H9 (cell line): ENCODE data around the gene PLPP2. TPM values are rescaled to one million over a fixed set of nuclear protein-coding genes. Genes with fewer than 3 reads are reported as not detected.

Experiments used
- DNase-seq: peaks from one replicate; pipeline ENCODE4 v3.0.0-alpha.2; 2017
- H2AFZ ChIP-seq: one replicate; pipeline ENCODE4 v1.6.1; 2013; ENCODE audit warnings: mild to moderate bottlenecking, low read length, control low read depth, moderate library complexity
- H2AK5ac ChIP-seq: 2 replicates; pipeline ENCODE4 v1.6.1; 2013; ENCODE audit warnings: low read length, control low read depth, mixed read lengths; ENCODE audit not compliant: insufficient read length
- H2BK120ac ChIP-seq: one replicate; pipeline ENCODE4 v1.6.1; 2013; ENCODE audit warnings: low read depth, mild to moderate bottlenecking, low read length, control low read depth, inconsistent platforms; ENCODE audit not compliant: poor library complexity, severe bottlenecking
- H2BK12ac ChIP-seq: 2 replicates; pipeline ENCODE4 v1.6.1; 2013; ENCODE audit warnings: low read length, control low read depth, mixed read lengths, low read depth; ENCODE audit not compliant: insufficient read length
- H2BK15ac ChIP-seq: 2 replicates; pipeline ENCODE4 v1.6.1; 2013; ENCODE audit warnings: low read depth, low read length, control low read depth
- H2BK20ac ChIP-seq: one replicate; pipeline ENCODE4 v1.6.1; 2013; ENCODE audit warnings: low read depth, mild to moderate bottlenecking, low read length, control low read depth, inconsistent platforms; ENCODE audit not compliant: poor library complexity, severe bottlenecking
- H2BK5ac ChIP-seq: 2 replicates; pipeline ENCODE4 v1.6.1; 2013; ENCODE audit warnings: low read length, control low read depth, mixed read lengths; ENCODE audit not compliant: insufficient read length
- H3K14ac ChIP-seq: 2 replicates; pipeline ENCODE4 v1.6.1; 2013; ENCODE audit warnings: low read length, control low read depth; ENCODE audit not compliant: insufficient read depth
- H3K18ac ChIP-seq: 2 replicates; pipeline ENCODE4 v1.6.1; 2013; ENCODE audit warnings: low read depth, mild to moderate bottlenecking, mixed read lengths, low read length, control low read depth; ENCODE audit not compliant: insufficient read length
- H3K23ac ChIP-seq: 2 replicates; pipeline ENCODE4 v1.6.1; 2013; ENCODE audit warnings: low read length, control low read depth, mixed read lengths, low read depth; ENCODE audit not compliant: insufficient read length
- H3K23me2 ChIP-seq: 2 replicates; pipeline ENCODE4 v1.6.1; 2013; ENCODE audit warnings: low read depth, mild to moderate bottlenecking, mixed read lengths, low read length, control low read depth; ENCODE audit not compliant: insufficient read length, poor library complexity, severe bottlenecking
- H3K27ac ChIP-seq: 2 replicates; pipeline ENCODE4 v1.5.1; 2013; ENCODE audit warnings: low read length, control low read depth, mixed read lengths, low read depth; ENCODE audit not compliant: insufficient read length
- H3K27me3 ChIP-seq: 2 replicates; pipeline ENCODE4 v1.6.1; 2013; ENCODE audit warnings: low read length, control low read depth, inconsistent platforms; ENCODE audit not compliant: insufficient read depth
- H3K4ac ChIP-seq: 2 replicates; pipeline ENCODE4 v1.6.1; 2013; ENCODE audit warnings: low read depth, mild to moderate bottlenecking, control low read depth, inconsistent platforms, low read length, moderate library complexity
- H3K4me1 ChIP-seq: 2 replicates; pipeline ENCODE4 v1.6.1; 2013; ENCODE audit warnings: low read length, control low read depth, inconsistent platforms; ENCODE audit not compliant: insufficient read depth
- H3K4me2 ChIP-seq: 2 replicates; pipeline ENCODE4 v1.6.1; 2013; ENCODE audit warnings: low read length, control low read depth, mixed read lengths; ENCODE audit not compliant: insufficient read length, insufficient read depth
- H3K56ac ChIP-seq: 2 replicates; pipeline ENCODE4 v1.6.1; 2013; ENCODE audit warnings: low read depth, mild to moderate bottlenecking, mixed read lengths, low read length, control low read depth; ENCODE audit not compliant: insufficient read length
- H3K79me1 ChIP-seq: 2 replicates; pipeline ENCODE4 v1.6.1; 2013; ENCODE audit warnings: low read depth, mild to moderate bottlenecking, moderate library complexity, low read length, control low read depth, inconsistent platforms; ENCODE audit not compliant: insufficient read depth, poor library complexity, severe bottlenecking
- H3K79me2 ChIP-seq: 2 replicates; pipeline ENCODE4 v1.6.1; 2013; ENCODE audit warnings: low read length, control low read depth, inconsistent platforms; ENCODE audit not compliant: insufficient read depth
- H3K9ac ChIP-seq: 2 replicates; pipeline ENCODE4 v1.6.1; 2013; ENCODE audit warnings: low read length, control low read depth, mixed read lengths; ENCODE audit not compliant: insufficient read length; ENCODE audit errors: extremely low read depth
- H3K9me3 ChIP-seq: one replicate; pipeline ENCODE4 v1.6.1; 2013; ENCODE audit warnings: low read depth, low read length, inconsistent platforms; ENCODE audit not compliant: control insufficient read depth
- H3T11ph ChIP-seq: one replicate; pipeline ENCODE4 v1.6.1; 2013; ENCODE audit warnings: mild to moderate bottlenecking, low read length, control low read depth, inconsistent platforms
- H4K20me1 ChIP-seq: one replicate; pipeline ENCODE4 v1.6.1; 2013; ENCODE audit not compliant: control insufficient read depth, insufficient read length, insufficient read depth
- H4K5ac ChIP-seq: 2 replicates; pipeline ENCODE4 v1.6.1; 2013; ENCODE audit warnings: low read depth, mild to moderate bottlenecking, mixed read lengths, low read length, control low read depth; ENCODE audit not compliant: insufficient read length
- H4K8ac ChIP-seq: replicated peaks from 2 replicates; pipeline ENCODE4 v1.6.1; 2013; ENCODE audit warnings: low read length, control low read depth, mixed read lengths, low read depth; ENCODE audit not compliant: insufficient read length
- H4K91ac ChIP-seq: 2 replicates; pipeline ENCODE4 v1.6.1; 2013; ENCODE audit warnings: low read depth, mild to moderate bottlenecking, moderate library complexity, mixed read lengths, low read length, control low read depth; ENCODE audit not compliant: insufficient read length
- H3K27ac Mint-ChIP-seq, 3 experiments: 2 replicates in 2 of 3; 3 replicates in 1 of 3; pipeline ENCODE4 v1.8.0; 2020 to 2021; ENCODE audit warnings: mixed read lengths in 3 of 3, mild to moderate bottlenecking in 1 of 3, moderate library complexity in 1 of 3
- H3K27me3 Mint-ChIP-seq: 2 replicates; pipeline ENCODE4 v1.8.0; 2021; ENCODE audit warnings: low read depth, mild to moderate bottlenecking, moderate library complexity, mixed read lengths
- H3K36me3 Mint-ChIP-seq, 3 experiments: 2 replicates in 2 of 3; 3 replicates in 1 of 3; pipeline ENCODE4 v1.8.0; 2020 to 2021; ENCODE audit warnings: low read depth in 3 of 3, mixed read lengths in 3 of 3; ENCODE audit not compliant: insufficient read depth in 1 of 3
- H3K4me1 Mint-ChIP-seq, 2 experiments: 2 replicates each; pipeline ENCODE4 v1.8.0; 2020; ENCODE audit warnings: mixed read lengths in 2 of 2
- H3K4me3 Mint-ChIP-seq, 2 experiments: 2 replicates in 1 of 2; 3 replicates in 1 of 2; pipeline ENCODE4 v1.8.0; 2020 to 2021; ENCODE audit warnings: mild to moderate bottlenecking in 2 of 2, mixed read lengths in 2 of 2, moderate library complexity in 1 of 2
- H3K9me3 Mint-ChIP-seq, 2 experiments: 2 replicates in 1 of 2; 3 replicates in 1 of 2; pipeline ENCODE4 v1.8.0; 2020; ENCODE audit warnings: mild to moderate bottlenecking in 2 of 2, mixed read lengths in 2 of 2, moderate library complexity in 1 of 2
- WGBS: extraction: QIAGEN DNeasy Blood & Tissue Kit; methylation state at CpG from one replicate; pipeline ENCODE4 v1.1.7; 2013; ENCODE audit warnings: missing lambda C conversion rate, low lambda C conversion rate, mixed read lengths; ENCODE audit not compliant: insufficient read length; ENCODE audit errors: extremely low coverage; 5-methylcytosine and 5-hydroxymethylcytosine counted together
- total RNA-seq: library from RNA; stranded (reverse); gene quantifications from 2 replicates; pipeline ENCODE4 v1.2.1, GENCODE V29; 2021
- TF ChIP-seq, protein P1 (sequence below): fragments of 200-600 bp; sonication (generic); conservative IDR thresholded peaks from 3 replicates; pipeline ENCODE4 v1.8.0; 2021; ENCODE audit warnings: antibody characterized with exemption, mild to moderate bottlenecking

The PLPP2 gene
- total RNA-seq, 1 experiment from 2014 or later = 143 TPM

DNA sequence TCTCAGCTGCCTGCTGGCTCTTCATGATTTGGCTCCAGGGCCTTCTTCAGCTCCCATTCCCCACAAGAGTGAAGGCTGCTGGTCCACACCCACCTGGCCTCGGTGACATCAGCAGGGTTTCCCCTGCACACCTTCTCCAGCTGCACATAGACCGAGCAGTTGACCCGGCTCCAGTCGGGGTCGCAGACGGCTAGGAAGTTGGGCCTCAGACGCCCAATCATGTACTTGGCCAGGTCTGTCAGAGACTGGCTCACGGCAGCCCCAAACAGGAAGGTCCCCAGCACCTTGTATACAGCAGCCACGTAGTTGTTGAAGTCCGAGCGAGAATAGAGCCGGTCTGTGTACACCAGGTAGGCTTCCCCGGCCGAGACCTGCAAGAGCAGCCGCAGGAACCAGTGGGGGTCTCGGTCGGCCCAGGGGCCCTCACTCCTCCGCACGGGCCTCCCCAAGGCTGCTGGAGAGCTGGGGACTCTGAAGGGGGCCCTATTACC, 3.8 kb downstream of the PLPP2 start:
- H3K9ac ChIP-seq = no peak overlapping the region
- no peak overlapping the region for H2BK5ac ChIP-seq
- H3K23me2 ChIP-seq = no peaks in the 10 kb centered on the region
- no peak overlapping the region for H2AFZ ChIP-seq
- H3K27me3 ChIP-seq = no peaks in the 10 kb centered on the region
- no peaks in the 10 kb centered on the region for H3K79me1 ChIP-seq
- H4K20me1 ChIP-seq = no peaks in the 10 kb centered on the region
- H2BK120ac ChIP-seq = no peak overlapping the region
- no peak overlapping the region for H3K4me3 Mint-ChIP-seq
- no peaks in the 10 kb centered on the region for H3K9me3 ChIP-seq
- peaks cover 2% of the 10 kb centered on the region in 2 experiments; a peak in 3 of 5 replicates for H3K9me3 Mint-ChIP-seq
- H3K23ac ChIP-seq = no peak overlapping the region
- peaks cover 20 to 56% (median 38%) of the 10 kb centered on the region in 3 experiments for H3K36me3 Mint-ChIP-seq
- peaks cover 27 to 29% of the 10 kb centered on the region in 2 experiments for H3K4me1 Mint-ChIP-seq
- H3K18ac ChIP-seq = no peak overlapping the region
- H3K4me1 ChIP-seq = peaks cover 4% of the 10 kb centered on the region; the same call in 1 of the 2 replicates
- no peak overlapping the region for H2AK5ac ChIP-seq
- no peak overlapping the region for H3T11ph ChIP-seq
- no peaks in the 10 kb centered on the region; the same call in 1 of the 2 replicates for H3K79me2 ChIP-seq
- no peak overlapping the region for H3K27ac ChIP-seq
- no CpG with 5 or more reads among the region's 19 CpGs for WGBS
- TF ChIP-seq, protein P1, sequence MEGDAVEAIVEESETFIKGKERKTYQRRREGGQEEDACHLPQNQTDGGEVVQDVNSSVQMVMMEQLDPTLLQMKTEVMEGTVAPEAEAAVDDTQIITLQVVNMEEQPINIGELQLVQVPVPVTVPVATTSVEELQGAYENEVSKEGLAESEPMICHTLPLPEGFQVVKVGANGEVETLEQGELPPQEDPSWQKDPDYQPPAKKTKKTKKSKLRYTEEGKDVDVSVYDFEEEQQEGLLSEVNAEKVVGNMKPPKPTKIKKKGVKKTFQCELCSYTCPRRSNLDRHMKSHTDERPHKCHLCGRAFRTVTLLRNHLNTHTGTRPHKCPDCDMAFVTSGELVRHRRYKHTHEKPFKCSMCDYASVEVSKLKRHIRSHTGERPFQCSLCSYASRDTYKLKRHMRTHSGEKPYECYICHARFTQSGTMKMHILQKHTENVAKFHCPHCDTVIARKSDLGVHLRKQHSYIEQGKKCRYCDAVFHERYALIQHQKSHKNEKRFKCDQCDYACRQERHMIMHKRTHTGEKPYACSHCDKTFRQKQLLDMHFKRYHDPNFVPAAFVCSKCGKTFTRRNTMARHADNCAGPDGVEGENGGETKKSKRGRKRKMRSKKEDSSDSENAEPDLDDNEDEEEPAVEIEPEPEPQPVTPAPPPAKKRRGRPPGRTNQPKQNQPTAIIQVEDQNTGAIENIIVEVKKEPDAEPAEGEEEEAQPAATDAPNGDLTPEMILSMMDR = no peak
- peaks cover 4% of the 10 kb centered on the region for H3K27me3 Mint-ChIP-seq
- no peak overlapping the region for H3K4me2 ChIP-seq
- H3K27ac Mint-ChIP-seq = peak overlapping the region; percentile 23 to 51 (median 40); a peak in 4 of 7 replicates
- no peak overlapping the region for H4K5ac ChIP-seq
- H3K56ac ChIP-seq = no peak overlapping the region
- H4K91ac ChIP-seq = no peak overlapping the region
- H4K8ac ChIP-seq = no peak overlapping the region
- H2BK20ac ChIP-seq = no peak overlapping the region
- H2BK15ac ChIP-seq = no peak overlapping the region
- H3K14ac ChIP-seq = no peak overlapping the region
- H2BK12ac ChIP-seq = no peak overlapping the region
- no peak for DNase-seq
- no peak overlapping the region for H3K4ac ChIP-seq
